GM23338 (cell line): Measurements from ENCODE around the gene TCF20.

Source experiments
- CREB1 ChIP-seq: fragments of 250-450 bp; sonication (Bioruptor Pico); IDR thresholded peaks from 2 replicates; pipeline ENCODE4 v1.5.0; 2020; ENCODE audit warnings: low read depth, mild to moderate bottlenecking, moderate library complexity
- EZH2 ChIP-seq: fragments of 200-600 bp; sonication (generic); IDR thresholded peaks from one replicate; pipeline ENCODE4 v1.8.0; 2017; ENCODE audit warnings: antibody characterized with exemption, mild to moderate bottlenecking, low read depth; ENCODE audit not compliant: unreplicated experiment
- EZH2phosphoT487 ChIP-seq: fragments of 200-600 bp; sonication (generic); IDR thresholded peaks from one replicate; pipeline ENCODE4 v1.8.1; 2018; ENCODE audit warnings: antibody characterized with exemption; ENCODE audit not compliant: unreplicated experiment
- JUNB ChIP-seq: IDR thresholded peaks from one replicate; pipeline ENCODE4 v1.6.1; 2016; ENCODE audit warnings: antibody characterized with exemption; ENCODE audit not compliant: unreplicated experiment
- POLR2AphosphoS5 ChIP-seq: IDR thresholded peaks from 2 replicates; pipeline ENCODE4 v1.6.1; 2016; ENCODE audit warnings: antibody characterized with exemption, low read depth
- STAT1 ChIP-seq: IDR thresholded peaks from one replicate; pipeline ENCODE4 v1.6.1; 2016; ENCODE audit warnings: antibody characterized with exemption; ENCODE audit not compliant: unreplicated experiment
- ZNF331 ChIP-seq: fragments of 250-450 bp; sonication (Bioruptor Pico); IDR thresholded peaks from 2 replicates; pipeline ENCODE4 v1.5.0; 2020; ENCODE audit warnings: low read depth, mild to moderate bottlenecking, moderate library complexity
- TF ChIP-seq, protein P1 (sequence below), 2 experiments: fragments of 200-600 bp in 1 of 2; sonication (generic) in 1 of 2; conservative IDR thresholded peaks; 2 replicates each; pipeline versions ENCODE4 v1.5.1 to v1.6.1; 2016 to 2017; ENCODE audit warnings: antibody characterized with exemption in 2 of 2, low read depth in 2 of 2, mild to moderate bottlenecking in 2 of 2, moderate library complexity in 1 of 2
- TF ChIP-seq, protein P2 (sequence below): IDR thresholded peaks from one replicate; pipeline ENCODE4 v1.6.1; 2018; ENCODE audit warnings: antibody characterized with exemption; ENCODE audit not compliant: unreplicated experiment
- TF ChIP-seq, protein P3 (sequence below): fragments of 250-450 bp; sonication (Bioruptor Pico); IDR thresholded peaks from 2 replicates; pipeline ENCODE4 v1.5.0; 2020; ENCODE audit warnings: mild to moderate bottlenecking, moderate library complexity

DNA sequence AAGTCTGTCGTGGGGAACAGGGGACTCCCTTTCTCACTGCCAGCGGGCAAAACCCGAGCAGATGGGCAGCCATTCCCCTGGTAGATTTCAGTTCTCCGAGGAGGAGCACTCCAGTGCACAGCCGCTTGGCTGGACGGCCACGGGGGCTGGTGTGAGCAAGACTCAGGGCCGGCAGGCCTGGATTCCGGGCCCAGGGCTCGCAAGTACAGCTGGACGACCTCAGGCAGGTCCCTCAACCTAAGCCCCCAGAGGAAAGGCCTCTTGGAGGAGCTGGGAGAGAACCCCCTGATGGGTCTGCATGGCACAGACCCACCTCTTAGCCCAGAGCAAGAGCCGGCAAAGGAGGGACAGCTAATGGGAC lies 31.3 kb upstream of the TCF20 start:
- TF ChIP-seq, protein P1, sequence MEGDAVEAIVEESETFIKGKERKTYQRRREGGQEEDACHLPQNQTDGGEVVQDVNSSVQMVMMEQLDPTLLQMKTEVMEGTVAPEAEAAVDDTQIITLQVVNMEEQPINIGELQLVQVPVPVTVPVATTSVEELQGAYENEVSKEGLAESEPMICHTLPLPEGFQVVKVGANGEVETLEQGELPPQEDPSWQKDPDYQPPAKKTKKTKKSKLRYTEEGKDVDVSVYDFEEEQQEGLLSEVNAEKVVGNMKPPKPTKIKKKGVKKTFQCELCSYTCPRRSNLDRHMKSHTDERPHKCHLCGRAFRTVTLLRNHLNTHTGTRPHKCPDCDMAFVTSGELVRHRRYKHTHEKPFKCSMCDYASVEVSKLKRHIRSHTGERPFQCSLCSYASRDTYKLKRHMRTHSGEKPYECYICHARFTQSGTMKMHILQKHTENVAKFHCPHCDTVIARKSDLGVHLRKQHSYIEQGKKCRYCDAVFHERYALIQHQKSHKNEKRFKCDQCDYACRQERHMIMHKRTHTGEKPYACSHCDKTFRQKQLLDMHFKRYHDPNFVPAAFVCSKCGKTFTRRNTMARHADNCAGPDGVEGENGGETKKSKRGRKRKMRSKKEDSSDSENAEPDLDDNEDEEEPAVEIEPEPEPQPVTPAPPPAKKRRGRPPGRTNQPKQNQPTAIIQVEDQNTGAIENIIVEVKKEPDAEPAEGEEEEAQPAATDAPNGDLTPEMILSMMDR (conservative IDR thresholded peaks at IDR 0.05; ENCODE audit: low read depth in 2 of 2), result no peak
- TF ChIP-seq JUNB (no peak), EZH2 (no peak), POLR2AphosphoS5 (no peak), CREB1 (CRISPR knock-in tag) (no peak), EZH2phosphoT487 (no peak), STAT1 (no peak), ZNF331 (CRISPR knock-in tag) (no peak)
- TF ChIP-seq, protein P2, sequence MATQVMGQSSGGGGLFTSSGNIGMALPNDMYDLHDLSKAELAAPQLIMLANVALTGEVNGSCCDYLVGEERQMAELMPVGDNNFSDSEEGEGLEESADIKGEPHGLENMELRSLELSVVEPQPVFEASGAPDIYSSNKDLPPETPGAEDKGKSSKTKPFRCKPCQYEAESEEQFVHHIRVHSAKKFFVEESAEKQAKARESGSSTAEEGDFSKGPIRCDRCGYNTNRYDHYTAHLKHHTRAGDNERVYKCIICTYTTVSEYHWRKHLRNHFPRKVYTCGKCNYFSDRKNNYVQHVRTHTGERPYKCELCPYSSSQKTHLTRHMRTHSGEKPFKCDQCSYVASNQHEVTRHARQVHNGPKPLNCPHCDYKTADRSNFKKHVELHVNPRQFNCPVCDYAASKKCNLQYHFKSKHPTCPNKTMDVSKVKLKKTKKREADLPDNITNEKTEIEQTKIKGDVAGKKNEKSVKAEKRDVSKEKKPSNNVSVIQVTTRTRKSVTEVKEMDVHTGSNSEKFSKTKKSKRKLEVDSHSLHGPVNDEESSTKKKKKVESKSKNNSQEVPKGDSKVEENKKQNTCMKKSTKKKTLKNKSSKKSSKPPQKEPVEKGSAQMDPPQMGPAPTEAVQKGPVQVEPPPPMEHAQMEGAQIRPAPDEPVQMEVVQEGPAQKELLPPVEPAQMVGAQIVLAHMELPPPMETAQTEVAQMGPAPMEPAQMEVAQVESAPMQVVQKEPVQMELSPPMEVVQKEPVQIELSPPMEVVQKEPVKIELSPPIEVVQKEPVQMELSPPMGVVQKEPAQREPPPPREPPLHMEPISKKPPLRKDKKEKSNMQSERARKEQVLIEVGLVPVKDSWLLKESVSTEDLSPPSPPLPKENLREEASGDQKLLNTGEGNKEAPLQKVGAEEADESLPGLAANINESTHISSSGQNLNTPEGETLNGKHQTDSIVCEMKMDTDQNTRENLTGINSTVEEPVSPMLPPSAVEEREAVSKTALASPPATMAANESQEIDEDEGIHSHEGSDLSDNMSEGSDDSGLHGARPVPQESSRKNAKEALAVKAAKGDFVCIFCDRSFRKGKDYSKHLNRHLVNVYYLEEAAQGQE, result no peak
- TF ChIP-seq, protein P3, sequence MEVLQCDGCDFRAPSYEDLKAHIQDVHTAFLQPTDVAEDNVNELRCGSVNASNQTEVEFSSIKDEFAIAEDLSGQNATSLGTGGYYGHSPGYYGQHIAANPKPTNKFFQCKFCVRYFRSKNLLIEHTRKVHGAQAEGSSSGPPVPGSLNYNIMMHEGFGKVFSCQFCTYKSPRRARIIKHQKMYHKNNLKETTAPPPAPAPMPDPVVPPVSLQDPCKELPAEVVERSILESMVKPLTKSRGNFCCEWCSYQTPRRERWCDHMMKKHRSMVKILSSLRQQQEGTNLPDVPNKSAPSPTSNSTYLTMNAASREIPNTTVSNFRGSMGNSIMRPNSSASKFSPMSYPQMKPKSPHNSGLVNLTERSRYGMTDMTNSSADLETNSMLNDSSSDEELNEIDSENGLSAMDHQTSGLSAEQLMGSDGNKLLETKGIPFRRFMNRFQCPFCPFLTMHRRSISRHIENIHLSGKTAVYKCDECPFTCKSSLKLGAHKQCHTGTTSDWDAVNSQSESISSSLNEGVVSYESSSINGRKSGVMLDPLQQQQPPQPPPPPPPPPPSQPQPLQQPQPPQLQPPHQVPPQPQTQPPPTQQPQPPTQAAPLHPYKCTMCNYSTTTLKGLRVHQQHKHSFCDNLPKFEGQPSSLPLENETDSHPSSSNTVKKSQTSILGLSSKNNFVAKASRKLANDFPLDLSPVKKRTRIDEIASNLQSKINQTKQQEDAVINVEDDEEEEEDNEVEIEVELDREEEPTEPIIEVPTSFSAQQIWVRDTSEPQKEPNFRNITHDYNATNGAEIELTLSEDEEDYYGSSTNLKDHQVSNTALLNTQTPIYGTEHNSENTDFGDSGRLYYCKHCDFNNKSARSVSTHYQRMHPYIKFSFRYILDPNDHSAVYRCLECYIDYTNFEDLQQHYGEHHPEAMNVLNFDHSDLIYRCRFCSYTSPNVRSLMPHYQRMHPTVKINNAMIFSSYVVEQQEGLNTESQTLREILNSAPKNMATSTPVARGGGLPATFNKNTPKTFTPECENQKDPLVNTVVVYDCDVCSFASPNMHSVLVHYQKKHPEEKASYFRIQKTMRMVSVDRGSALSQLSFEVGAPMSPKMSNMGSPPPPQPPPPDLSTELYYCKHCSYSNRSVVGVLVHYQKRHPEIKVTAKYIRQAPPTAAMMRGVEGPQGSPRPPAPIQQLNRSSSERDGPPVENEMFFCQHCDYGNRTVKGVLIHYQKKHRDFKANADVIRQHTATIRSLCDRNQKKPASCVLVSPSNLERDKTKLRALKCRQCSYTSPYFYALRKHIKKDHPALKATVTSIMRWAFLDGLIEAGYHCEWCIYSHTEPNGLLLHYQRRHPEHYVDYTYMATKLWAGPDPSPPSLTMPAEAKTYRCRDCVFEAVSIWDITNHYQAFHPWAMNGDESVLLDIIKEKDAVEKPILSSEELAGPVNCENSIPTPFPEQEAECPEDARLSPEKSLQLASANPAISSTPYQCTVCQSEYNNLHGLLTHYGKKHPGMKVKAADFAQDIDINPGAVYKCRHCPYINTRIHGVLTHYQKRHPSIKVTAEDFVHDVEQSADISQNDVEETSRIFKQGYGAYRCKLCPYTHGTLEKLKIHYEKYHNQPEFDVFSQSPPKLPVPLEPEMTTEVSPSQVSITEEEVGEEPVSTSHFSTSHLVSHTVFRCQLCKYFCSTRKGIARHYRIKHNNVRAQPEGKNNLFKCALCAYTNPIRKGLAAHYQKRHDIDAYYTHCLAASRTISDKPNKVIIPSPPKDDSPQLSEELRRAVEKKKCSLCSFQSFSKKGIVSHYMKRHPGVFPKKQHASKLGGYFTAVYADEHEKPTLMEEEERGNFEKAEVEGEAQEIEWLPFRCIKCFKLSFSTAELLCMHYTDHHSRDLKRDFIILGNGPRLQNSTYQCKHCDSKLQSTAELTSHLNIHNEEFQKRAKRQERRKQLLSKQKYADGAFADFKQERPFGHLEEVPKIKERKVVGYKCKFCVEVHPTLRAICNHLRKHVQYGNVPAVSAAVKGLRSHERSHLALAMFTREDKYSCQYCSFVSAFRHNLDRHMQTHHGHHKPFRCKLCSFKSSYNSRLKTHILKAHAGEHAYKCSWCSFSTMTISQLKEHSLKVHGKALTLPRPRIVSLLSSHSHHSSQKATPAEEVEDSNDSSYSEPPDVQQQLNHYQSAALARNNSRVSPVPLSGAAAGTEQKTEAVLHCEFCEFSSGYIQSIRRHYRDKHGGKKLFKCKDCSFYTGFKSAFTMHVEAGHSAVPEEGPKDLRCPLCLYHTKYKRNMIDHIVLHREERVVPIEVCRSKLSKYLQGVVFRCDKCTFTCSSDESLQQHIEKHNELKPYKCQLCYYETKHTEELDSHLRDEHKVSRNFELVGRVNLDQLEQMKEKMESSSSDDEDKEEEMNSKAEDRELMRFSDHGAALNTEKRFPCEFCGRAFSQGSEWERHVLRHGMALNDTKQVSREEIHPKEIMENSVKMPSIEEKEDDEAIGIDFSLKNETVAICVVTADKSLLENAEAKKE (CRISPR knock-in tag), result no peak
